SW480 (cell line): Measurements from ENCODE around the gene POLA1.
"Not testable (repeated sequence)": the region's sequence is repeated elsewhere in the genome, so short reads cannot be mapped to it uniquely, and the experiment has no call there.

ENCODE experiments used
- DNase-seq: peaks from one replicate; pipeline ENCODE4 v3.0.0-alpha.2; 2016; ENCODE audit warnings: low spot score

Gene POLA1, protein sequence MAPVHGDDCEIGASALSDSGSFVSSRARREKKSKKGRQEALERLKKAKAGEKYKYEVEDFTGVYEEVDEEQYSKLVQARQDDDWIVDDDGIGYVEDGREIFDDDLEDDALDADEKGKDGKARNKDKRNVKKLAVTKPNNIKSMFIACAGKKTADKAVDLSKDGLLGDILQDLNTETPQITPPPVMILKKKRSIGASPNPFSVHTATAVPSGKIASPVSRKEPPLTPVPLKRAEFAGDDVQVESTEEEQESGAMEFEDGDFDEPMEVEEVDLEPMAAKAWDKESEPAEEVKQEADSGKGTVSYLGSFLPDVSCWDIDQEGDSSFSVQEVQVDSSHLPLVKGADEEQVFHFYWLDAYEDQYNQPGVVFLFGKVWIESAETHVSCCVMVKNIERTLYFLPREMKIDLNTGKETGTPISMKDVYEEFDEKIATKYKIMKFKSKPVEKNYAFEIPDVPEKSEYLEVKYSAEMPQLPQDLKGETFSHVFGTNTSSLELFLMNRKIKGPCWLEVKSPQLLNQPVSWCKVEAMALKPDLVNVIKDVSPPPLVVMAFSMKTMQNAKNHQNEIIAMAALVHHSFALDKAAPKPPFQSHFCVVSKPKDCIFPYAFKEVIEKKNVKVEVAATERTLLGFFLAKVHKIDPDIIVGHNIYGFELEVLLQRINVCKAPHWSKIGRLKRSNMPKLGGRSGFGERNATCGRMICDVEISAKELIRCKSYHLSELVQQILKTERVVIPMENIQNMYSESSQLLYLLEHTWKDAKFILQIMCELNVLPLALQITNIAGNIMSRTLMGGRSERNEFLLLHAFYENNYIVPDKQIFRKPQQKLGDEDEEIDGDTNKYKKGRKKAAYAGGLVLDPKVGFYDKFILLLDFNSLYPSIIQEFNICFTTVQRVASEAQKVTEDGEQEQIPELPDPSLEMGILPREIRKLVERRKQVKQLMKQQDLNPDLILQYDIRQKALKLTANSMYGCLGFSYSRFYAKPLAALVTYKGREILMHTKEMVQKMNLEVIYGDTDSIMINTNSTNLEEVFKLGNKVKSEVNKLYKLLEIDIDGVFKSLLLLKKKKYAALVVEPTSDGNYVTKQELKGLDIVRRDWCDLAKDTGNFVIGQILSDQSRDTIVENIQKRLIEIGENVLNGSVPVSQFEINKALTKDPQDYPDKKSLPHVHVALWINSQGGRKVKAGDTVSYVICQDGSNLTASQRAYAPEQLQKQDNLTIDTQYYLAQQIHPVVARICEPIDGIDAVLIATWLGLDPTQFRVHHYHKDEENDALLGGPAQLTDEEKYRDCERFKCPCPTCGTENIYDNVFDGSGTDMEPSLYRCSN (N-terminal part only)

DNA sequence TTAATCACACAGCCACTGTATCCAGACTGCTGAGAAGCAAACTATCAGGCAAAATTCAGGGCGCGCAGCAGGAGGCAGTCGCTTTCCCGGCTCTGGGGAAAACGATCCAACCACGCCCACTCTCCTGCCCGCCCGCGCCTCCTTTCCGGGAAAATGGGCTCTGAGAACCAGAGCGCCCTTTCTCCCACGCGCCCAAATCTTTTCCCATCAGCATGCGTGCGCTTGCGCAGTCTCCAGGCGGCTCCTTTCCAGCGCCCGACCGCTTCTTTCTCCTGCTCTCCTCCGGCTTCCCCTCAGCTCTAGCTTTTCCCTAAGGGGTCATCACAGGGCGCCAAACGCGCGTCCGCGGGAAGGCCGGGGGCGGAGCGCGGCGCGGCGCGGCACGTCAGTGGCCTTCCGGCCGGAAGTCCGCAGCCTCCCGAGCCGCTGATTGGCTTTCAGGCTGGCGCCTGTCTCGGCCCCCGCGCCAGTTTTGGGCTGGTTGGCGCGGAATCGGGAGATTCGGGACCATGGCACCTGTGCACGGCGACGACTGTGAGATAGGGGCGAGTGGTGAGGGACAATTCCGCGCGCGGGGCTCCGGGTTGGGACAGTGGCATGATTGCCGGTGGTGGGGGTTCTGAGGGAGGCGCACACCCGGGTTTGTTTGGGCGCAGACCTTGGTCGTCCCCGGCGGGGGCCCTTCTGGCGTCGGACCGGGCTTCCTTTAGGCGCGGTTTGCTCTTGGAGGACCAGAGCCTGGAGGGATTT lies at the start of gene POLA1:
TSS of gene POLA1 (plus strand) at position 466 of the 750 bp plus-strand sequence. CDS start at position 510, 44 bp downstream.
- DNase-seq = peak; percentile 96

DNA sequence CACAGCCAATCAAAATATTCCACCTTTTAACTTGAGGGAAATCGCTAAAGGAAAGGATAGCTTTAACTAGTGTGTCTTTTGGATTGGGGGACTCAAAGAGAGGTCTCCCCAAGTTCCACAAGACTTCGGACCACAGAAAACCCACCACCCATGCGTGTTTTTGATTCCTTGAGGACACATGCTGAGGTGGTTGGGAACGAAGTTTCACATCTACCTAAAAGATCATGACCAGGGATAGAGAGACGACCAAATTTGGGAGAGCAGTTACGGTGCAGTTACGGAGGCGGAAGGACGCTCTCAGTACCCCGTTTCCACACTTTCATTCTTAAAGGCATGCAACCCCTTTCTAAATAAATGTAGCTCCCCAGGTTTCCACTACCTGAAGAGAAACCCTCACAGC lies 47.7 kb upstream of the POLA1 start:
- DNase-seq = no peak

DNA sequence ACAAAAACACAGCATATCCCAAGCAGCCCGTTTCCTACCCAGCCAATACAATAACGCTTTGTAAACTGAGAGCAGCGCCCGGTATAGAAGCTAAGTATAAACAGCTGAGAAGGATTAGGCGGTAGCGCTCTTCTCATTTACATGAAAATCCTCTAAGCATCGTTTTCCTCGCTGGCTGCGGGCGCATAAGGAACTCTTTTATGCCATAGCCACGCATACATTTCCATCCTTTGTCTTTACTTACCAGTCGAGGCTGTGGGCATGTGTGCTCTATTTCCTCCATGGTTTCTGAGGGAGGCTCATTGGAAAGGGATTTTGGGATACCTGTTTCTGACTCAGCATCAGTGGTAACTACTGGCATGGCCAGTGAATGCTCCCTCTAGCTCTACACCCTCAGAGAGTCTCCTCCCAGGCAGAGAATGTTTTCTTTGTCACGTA lies 47.0 kb upstream of the POLA1 start:
- no peak for DNase-seq

DNA sequence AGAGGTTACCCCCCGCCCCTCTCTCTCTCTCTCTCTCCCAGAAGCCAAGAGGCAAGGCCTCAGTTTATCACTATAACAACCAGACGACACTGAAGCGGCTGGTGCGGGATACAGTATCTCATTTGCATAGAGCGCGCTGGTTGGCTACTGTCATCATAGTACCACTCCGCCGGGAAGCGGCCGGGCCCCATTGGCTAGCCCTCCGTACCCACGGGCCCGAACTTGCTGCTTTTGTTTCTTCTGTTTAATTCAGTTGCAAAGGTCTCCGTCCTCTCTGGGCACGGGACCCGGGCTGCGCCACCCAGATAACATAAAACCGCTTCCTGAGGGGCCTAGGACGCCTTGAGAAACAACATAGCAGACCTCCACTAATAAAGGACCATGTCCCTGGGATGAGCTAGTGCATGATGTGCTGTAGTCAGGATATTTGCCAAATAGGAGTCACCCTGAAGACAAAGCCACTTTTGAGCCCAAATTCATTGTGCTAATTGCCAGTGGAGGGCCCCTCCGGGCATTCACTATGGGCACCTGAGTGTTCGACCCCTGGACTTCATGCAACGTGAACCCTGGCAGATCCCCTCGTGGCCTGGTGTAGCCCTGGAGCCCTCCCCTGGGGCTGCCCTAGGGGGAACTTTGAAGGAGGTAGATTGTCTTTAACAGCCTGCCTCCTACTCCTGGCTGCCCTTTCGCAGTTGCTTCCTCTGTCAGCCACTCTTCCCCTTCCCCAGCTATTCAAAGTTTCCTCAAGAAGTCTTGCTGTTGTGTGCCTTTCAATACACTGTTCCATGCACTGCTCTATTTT lies 46.3 kb upstream of the POLA1 start, which contains the start of gene PCYT1B:
TSS of gene PCYT1B (minus strand) at position 91 of the 802 bp plus-strand sequence. CDS start 242 bp downstream, outside the sequence.
- DNase-seq = peak; percentile 29

DNA sequence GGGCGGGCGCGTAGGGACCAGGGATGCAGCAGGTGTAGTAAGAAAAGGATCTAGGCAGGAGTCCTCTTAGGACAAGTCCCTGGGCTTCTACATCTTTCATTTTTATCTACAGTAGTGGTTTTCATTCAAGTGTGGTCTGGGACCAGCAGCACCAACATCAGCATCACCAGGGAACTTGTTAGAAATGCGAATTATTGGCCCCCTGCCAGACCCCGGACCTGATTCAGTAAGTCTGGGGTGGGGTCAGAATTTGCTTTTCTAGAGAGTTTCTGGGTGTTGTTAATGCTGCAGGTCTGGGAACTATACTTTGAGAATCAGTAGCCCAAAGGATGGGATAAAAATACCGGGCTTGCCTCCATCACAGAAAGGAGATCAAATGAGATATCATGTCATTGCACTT lies 45.2 kb upstream of the POLA1 start:
- DNase-seq = no peak

DNA sequence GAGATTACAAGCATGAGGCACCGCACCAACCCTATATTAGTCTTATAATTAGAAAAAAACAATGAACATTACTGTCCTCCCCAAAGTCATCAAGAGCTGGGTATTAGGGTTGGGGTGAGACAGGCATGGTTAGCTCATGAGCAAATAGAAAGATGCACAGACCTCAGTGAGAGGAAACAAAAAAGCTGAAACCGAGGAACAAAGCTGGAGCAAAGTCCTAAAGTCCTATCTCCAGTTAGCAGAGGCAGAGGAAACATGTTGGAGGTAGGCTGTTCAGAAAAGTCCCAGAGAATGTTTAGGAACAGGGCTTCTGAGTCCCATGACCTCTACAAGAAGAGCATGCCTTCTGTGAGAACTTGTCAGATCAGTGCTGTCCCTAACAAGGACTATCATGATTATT lies 41.9 kb upstream of the POLA1 start:
- DNase-seq = no peak

DNA sequence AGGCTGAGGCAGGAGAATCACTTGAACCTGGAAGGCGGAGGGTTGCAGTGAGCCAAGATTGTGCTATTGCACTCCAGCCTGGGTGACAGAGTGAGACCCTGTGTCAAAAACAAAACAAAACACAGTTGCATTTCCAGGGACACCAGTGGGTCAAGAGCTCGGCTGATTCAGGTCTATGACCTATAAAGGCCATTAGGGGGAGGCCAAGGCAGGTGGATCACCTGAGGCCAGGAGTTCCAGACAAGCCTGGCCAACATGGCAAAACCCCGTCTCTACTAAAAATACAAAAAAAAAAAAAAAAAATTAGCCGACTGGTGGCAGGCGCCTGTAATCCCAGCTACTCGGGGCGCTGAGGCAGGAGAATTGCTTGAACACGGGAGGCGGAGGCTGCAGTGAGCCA lies 38.0 kb upstream of the POLA1 start:
- DNase-seq = not testable (repeated sequence)

DNA sequence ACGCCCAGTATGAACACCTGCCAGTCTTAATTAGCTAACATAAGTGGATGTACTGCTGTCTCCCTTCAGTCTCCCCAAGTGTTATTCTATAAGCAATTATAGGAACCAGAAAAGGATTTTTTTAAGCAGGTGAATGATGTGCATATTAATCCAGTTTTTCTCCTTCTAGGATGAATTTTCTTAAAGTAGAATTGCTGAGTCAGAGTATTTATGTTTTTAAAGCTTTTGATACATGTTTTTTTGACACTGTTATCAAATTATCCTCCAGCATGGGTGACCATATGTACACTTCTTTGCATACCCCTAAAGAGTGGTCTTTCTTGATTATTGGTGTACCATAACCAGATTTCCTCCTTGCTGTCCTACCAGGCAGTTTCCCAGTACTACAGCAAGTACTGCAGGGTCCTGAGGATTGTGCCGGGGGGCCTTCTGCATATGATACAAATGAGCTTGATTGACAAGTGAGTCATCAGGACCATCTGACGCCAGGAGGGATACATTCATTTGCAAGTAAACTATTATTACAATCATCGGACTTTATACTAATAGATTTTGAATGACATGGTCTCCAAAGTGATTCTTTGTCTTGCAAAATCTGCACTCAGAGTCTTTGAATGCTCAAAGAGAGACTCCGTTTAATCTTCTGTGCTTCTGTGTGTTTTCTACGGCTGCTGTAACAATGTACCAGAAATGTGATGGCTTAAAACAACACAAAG lies 35.9 kb upstream of the POLA1 start:
- no peak for DNase-seq

DNA sequence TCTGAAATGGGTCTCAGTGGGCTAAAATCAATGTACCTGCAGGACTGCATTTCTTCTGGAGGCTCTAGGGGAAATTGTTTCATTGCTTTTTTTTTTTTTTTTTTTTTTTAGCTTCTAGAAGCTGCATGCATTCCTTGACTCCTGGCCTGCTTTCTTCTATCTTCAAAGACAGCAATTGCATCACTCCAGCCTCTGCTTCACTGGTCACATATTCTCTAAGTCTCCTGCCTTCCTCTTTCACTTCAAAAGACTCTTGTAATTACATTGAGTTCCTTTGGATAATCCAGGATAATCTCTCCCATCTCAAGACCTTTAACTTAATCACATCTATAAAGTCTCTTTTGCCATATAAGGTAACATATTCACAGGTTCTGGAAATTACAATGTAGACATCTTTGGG lies 35.3 kb upstream of the POLA1 start:
- DNase-seq = no peak

DNA sequence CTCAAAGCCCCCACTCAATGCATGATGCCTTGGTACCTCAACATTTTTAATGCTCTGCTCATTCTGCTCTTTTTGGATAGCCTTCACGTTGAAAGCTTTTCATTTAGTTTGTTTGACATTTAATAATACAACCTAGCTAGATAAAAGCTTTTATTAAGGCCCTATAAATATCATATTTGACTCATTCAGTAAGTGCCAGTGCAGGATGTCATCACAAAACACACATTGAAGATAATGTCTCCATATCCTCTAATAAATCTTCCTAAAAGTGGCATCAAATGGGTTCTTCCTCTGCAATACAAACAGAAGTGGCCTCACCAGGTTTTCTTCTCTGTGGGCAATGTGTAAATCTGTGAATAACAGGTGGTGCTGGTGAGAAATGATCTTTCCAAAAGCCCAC lies 34.6 kb upstream of the POLA1 start:
- no peak for DNase-seq

DNA sequence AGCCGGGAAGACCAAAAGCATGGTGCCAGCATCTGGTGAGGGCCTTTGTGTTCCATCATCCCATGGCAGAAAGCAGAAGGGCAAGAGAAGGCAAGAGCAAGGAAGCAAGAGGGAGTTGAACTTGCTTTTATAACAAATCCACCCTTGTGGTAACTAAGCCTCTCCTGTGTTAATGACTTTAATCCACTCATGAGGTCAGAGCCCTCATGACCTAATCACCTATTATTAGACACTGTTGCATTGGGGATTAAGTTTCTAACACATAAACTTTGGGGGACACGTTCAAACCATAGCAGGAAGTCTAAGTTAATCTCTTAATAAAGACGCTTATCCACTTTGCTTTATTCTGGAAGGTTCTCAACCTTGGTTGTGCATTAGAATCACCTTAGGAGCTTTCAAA lies 34.1 kb upstream of the POLA1 start:
- no peak for DNase-seq

DNA sequence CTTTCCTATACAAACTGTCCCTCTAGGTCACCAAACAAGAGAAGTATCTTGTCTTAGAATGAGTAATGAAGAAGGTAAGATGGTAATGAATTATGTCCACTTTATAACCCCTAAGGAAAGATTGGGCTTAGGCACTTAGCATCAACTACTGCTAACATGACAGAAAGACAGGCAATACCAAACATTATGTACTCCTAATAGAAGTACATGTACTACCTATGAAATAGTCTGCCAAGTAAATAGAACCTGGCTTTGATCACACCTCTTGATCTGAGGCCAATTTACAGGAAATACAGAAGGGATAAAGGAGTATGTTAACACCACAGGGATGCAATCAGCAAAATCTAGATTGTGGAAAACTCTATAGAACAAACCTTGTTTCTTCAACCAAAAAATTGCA lies 32.4 kb upstream of the POLA1 start:
- DNase-seq = no peak

DNA sequence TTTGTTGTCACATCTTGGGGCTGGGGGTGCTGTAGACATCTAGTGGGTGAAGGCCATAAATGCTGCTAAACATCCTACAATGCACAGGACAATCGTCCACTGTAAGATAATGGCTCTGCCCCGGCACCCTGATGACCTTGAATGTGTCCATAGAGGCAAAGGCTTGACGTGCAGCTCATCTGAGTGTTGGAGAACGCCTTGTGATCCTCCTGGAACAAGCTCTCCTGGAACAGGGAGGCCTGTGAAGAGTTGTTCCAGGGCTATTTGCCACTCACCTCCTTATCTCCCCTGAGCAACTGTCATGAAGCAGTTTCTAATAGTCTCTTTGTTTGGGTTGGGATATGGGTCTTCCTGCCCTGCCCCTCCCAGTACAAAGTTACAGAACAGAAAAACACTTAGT lies 31.4 kb upstream of the POLA1 start:
- no peak for DNase-seq

DNA sequence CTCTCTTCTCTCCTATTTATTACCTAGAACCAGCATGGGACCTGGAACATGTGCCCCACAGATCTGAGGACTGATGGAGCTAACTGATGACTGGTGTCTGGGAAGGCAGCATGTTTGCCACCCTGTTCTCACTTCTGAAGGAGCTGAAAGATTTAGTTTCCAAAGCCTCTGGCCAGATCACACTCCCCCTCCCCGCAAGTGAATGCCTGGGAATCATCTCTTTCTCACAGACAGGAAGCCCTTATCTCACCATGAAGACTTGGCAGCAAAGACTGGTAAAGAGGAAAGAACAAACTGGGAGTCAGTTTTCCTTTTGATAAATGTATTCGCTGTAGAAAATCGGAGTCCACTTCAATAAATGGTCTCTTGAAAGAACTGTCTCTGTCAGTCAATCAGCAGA lies 25.6 kb upstream of the POLA1 start:
- DNase-seq = no peak

DNA sequence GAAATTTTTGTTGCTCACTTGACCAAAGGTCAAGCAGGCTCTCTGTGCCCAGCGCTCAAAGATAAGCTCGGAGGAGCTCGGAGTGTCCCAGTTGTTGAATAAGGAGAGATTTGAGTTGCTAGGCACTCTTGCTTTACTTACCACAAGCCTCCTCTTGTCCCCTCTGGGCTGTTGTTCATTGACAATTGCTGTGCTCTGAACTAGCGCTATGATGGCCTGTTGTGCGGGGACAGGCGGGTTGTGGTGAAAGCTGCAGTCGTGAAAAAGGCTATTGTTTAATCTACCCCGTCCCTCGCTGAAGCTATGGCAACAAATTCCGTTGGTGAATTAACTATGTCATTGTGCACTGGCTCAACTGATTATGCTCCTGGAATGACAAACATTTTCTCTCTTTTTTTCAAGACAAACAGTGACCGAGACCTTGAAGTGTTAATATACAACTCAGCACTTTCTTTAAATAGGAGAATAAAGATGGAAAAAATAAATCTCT lies 21.0 kb upstream of the POLA1 start:
- DNase-seq = no peak

DNA sequence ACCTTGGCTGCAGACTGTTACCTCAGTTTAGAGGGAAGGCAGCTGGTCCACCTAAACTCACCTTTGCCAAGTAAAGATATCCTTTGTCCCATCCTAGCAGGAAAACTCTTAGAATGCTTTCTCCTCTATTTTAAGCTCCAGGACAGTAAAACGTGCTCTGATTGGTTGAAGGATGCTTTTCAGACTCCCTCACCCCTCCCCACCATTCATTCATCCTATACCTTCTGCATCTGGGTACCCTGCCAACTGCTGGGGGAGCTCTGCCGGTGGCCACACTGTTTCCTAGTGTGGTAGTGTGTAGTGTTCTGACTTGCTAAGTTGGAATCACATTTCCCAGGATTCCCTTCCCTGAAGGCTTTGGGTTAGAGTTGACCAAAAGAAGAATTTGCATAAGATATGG lies 20.3 kb upstream of the POLA1 start:
- no peak for DNase-seq

DNA sequence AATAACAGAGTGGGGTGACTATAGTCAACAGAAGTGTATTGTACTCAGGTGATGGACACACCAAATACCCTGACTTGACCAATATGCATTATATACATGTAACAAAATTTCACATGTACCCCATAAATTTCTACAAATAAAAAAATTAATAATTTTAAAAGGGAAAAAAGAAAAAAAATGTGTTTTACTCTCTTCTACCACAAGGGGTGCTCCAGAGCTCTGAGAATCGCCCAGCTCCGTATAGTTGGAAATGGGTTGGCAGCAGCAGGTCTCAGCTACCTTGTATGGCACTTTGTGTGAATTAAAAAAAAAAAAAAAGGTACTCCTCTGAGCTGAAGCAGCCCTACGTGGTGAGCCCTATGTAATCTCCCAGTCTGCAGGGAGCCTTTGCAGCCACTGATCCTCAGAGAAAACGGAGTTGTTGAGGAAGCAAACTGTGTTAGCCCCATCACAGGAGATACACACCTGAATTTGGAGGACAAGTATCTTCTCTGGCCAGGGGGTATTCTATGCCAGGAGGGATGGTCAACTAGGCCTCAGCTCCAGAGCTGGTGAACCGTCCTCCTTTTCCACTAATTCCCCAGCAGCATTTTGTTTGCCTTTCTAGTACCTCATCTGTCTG lies 17.2 kb upstream of the POLA1 start:
- DNase-seq = peak; percentile 13

DNA sequence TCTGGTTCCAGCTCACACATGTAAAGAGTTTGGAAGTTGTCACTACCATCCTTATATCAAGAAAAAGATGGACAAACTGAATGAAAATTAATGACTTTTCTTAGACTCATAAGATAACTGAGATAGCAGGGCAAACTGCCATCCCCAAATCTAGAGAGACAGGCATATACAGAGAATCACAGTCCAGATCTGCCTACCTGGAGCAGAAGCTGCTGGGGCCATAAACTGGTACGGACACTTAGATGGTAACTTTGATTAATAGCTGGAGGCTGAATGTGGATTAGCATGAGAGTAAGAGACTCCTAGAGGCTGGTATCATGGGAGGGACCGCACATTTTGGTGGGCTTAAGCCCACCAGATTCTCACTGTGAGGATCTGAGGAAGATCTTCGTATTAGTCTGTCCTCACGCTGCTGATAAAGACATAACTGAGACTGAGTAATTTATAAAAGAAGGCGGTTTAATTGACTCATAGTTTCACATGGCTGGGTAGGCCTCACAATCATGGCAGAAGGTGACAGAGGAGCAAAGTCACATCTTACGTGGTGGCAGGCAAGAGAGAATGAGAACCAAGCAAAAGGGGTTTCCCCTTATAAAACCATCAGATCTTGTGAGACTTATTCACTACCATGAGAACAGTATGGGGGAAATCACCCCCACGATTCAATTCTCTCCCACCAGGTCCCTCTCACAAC lies 10.8 kb upstream of the POLA1 start:
- DNase-seq = no peak

DNA sequence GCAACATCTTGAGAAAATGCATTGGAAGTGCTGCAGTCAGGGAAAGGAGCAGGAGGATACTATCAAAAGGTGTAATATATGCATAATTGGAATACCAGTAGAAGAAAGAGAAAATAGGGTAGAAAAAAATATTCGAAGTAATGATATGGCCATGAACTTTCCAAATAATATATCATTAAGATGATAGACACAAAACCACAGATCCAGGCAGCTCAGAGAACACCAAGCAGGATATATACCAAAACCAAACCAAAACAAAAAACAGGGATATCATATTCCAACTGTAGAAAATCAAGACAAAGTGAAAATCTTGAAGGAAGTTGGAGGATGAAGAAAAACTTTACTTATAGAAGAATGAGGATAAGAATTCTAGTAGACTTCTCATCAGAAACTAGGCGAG lies 9.7 kb upstream of the POLA1 start:
- no peak for DNase-seq
